GM18951 (cell line): ENCODE results near the gene HID1.

Experiments used
- POLR2A ChIP-seq: IDR thresholded peaks from 4 replicates; pipeline ENCODE4 v1.6.1; 2011; ENCODE audit warnings: mild to moderate bottlenecking; ENCODE audit not compliant: insufficient read length, insufficient read depth; ENCODE audit errors: extremely low read depth
- in situ Hi-C: fragments of 300-500 bp; cut with MboI; formaldehyde crosslinking; loops from one replicate; pipeline ENCODE4 v1.12.0; 2022; ENCODE audit warnings: low sequenced_read_pairs, mixed read lengths, inconsistent platforms; ENCODE audit not compliant: unreplicated experiment

The HID1 gene

GRCh38 chr17:75005291-75005690 lies 32.7 kb upstream of the HID1 start:
- no peak for TF ChIP-seq POLR2A
- in situ Hi-C loops: no loop called here

DNA sequence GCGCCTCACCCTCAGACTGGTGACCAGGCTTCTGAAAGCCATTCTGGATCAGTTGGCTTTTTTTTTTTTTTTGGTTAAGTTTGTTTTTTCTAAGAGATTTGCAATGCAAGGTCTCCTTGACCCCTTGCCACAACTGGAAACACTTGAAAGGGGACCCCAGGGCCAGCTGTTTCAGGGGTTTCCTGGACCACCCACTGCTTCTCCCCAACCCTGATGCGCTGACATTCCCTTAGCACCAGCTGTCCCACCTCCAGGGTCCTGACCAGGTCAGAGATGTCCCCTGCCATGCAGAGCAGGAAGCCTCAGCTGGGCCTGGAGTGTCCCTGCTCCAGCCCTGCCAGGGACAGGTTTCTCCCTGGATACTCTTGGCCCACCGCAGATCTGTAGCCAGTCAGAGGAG lies 31.8 kb upstream of the HID1 start:
- no peak for TF ChIP-seq POLR2A
- in situ Hi-C loops: no loop called here

DNA sequence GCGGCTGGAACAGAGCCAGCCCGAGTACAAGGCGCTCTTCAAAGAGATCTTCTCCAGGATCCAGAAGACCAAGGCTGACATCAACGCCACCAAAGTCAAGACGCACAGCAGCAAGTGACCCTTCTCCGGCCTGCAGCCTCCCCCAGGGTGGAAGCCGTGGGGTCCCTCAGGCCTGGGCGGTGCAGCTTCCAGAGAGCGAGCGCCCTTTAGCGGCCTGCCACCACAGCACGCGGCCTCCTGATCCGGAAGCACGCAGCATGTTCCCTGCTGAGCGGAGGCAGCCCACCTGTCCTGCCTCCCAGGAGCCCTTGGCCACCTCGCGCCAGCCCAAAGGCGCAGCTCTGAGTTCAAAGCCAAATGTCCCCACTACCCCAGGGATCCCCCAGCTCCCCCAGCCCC lies 31.4 kb upstream of the HID1 start:
- in situ Hi-C loops: no loop called here
- TF ChIP-seq POLR2A: no peak

- no peak for TF ChIP-seq POLR2A
- in situ Hi-C loops: no loop called here
Observed at GRCh38 chr17:75003070-75003956, 30.8 kb upstream of the HID1 start.

DNA sequence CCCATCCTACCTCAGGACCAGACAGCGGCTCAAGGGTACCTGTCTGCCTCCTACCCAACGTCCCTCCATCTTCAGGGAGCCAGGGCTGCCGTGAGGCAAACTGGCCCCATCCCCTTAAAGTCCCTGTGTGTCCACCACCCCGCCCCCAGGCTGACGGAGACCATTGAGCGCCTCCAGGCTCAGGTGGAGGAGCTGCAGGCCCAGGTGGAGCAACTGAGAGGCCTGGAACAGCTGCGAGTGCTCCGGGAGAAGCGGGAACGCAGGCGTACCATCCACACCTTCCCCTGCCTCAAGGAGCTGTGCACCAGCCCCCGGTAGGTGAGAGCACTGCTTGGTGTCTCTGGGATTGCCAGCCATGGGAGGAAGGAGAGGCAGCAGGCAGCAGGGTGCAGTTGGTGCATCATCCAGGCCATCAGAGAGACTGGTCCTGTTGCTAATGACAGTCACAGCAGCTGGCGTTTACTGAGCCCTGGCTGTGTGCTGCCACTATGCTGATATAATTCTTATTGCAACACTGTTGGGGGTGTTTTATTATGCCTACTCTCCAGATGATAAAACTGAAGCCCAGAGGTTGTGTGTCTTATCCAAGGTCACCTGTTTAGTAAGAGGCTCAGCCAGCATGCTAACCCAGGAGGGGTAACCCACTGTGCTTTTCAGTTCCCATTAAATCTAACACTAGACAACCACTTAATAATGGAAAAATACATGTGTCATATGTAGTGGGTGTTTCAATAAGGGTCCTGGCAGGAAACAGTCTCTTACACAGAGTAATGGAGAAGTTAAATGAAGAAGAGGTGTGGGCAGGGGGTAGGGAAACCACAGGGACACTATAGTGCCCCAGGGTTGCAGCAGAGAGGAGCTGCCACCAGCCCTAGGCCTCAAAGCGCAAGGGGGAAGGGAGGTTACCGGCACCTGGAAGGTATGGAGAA lies 29.6 kb upstream of the HID1 start:
- in situ Hi-C loops: no loop called here
- no peak for TF ChIP-seq POLR2A

- in situ Hi-C loops: no loop called here
- TF ChIP-seq POLR2A: no peak
Observed at GRCh38 chr17:74999523-74999922, 27.0 kb upstream of the HID1 start.

- no peak for TF ChIP-seq POLR2A
- in situ Hi-C loops: no loop called here
Observed at GRCh38 chr17:74998783-74999182, 26.2 kb upstream of the HID1 start.

- in situ Hi-C loops: no loop called here
Observed at GRCh38 chr17:74995847-74996246, 23.3 kb upstream of the HID1 start.

GRCh38 chr17:74994440-74994839 lies 21.9 kb upstream of the HID1 start:
- TF ChIP-seq POLR2A: no peak
- in situ Hi-C loops: no loop called here

More at GRCh38 chr17:74995847-74996246, 23.3 kb upstream of the HID1 start:
- no peak for TF ChIP-seq POLR2A

GRCh38 chr17:74992223-74992622 lies 19.7 kb upstream of the HID1 start:
- no peak for TF ChIP-seq POLR2A
- in situ Hi-C loops: no loop called here

- in situ Hi-C loops: no loop called here
- no peak for TF ChIP-seq POLR2A
Observed at GRCh38 chr17:74990581-74991105, 18.1 kb upstream of the HID1 start.

- TF ChIP-seq POLR2A: no peak
- in situ Hi-C loops: no loop called here
Observed at GRCh38 chr17:74987909-74988711, 15.6 kb upstream of the HID1 start.
